ENCODE data around the gene ATP4A. TPM values are rescaled to one million over a fixed set of nuclear protein-coding genes. Genes with fewer than 3 reads are reported as not detected.

Gene ATP4A
- total and polyA plus RNA-seq, 7 donors, result not detected

DNA sequence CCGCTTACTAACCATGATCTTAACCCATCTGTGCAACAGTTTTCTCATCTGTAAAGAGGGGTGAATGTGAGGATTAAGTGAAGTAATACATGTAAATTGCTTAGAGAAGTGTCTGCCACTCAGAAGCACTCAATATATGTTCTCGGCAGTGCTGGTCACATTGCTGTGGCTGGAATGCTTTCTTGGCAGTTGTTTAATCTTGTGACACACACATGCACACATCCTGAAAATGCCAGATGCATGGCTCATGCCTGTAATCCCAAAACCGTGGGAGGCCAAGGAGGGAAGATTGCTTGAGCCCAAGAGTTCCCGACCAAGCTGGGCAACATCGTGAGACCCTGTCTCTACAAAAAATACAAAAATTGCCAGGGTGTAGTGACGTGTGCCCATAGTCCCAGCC, 45.1 kb downstream of the ATP4A start:
- DNase-seq (no peak), ATAC-seq (no peak)
- intact Hi-C loops (cut with DNase I), result no loop called here
- H3K9me3 ChIP-seq, result no peaks in the 10 kb centered on the region
- H3K27ac ChIP-seq, result no peak overlapping the region
- TF ChIP-seq, protein P1, sequence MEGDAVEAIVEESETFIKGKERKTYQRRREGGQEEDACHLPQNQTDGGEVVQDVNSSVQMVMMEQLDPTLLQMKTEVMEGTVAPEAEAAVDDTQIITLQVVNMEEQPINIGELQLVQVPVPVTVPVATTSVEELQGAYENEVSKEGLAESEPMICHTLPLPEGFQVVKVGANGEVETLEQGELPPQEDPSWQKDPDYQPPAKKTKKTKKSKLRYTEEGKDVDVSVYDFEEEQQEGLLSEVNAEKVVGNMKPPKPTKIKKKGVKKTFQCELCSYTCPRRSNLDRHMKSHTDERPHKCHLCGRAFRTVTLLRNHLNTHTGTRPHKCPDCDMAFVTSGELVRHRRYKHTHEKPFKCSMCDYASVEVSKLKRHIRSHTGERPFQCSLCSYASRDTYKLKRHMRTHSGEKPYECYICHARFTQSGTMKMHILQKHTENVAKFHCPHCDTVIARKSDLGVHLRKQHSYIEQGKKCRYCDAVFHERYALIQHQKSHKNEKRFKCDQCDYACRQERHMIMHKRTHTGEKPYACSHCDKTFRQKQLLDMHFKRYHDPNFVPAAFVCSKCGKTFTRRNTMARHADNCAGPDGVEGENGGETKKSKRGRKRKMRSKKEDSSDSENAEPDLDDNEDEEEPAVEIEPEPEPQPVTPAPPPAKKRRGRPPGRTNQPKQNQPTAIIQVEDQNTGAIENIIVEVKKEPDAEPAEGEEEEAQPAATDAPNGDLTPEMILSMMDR (IDR thresholded peaks at IDR 0.05), result no peak
- H3K27me3 ChIP-seq (ENCODE audit: insufficient read depth in 3 of 3, low read length in 2 of 3), result peaks cover 0 to 35% (median 15%) of the 10 kb centered on the region in 3 donors
- WGBS, 3 donors, result 28 to 46% (median 37%) methylated on average over 6 of the region's 6 CpGs
- H3K4me3 ChIP-seq, result no peak overlapping the region
- H3K4me1 ChIP-seq, result no peaks in the 10 kb centered on the region
- no peaks in the 10 kb centered on the region for H3K36me3 ChIP-seq (ENCODE audit: insufficient read depth in 1 of 2, low read depth in 1 of 2)

DNA sequence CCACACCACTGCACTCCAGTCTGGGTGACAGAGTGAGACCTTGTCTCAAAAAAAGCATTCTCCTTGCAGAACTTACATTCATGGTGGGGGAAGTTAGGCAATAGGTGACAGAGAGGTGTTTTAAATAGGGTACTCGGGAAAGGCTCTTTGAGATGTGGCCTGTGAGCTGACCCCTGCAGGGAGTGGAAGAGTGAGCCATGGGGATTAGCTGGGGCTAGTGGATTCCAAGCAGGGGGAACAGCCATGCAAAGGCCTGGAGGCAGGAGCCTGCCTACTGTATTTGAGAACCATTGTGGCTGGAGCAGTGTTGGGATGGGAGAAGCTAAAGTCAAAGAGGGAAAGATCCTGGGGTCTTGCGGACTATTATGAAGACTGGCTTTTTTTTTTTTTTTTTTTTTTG, 46.1 kb downstream of the ATP4A start:
- intact Hi-C loops (cut with DNase I), result no loop called here
- Histone ChIP-seq H3K4me3 (no peak overlapping the region), H3K4me1 (no peaks in the 10 kb centered on the region), H3K36me3 (ENCODE audit: insufficient read depth in 1 of 2, low read depth in 1 of 2) (no peaks in the 10 kb centered on the region), H3K27ac (no peak overlapping the region), H3K27me3 (ENCODE audit: insufficient read depth in 3 of 3, low read length in 2 of 3) (peaks cover 0 to 44% (median 22%) of the 10 kb centered on the region in 3 donors), H3K9me3 (no peaks in the 10 kb centered on the region)
- no peak for DNase-seq
- ATAC-seq, result no peak
- WGBS, 3 donors, result 76 to 96% (median 80%) methylated on average over 2 of the region's 2 CpGs
- TF ChIP-seq, protein P1 (IDR thresholded peaks at IDR 0.05), result no peak

DNA sequence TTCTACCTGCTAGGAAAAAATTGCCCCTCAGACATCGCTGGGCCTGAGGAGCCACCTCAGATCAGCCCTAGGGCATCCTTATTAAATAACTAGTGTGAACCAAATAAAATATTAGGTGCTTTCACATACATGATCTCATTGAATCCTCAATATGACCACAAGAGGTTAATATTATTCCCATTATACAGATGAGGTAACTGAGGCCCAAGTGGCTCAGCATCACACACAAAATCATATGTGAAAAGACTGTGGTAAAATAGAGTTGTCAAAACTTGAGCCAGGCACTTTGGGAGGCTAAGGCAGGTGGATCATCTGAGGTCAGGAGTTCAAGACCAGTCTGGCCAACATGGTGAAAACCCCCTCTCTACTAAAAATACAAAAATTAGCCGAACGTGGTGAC, 47.1 kb downstream of the ATP4A start:
- TF ChIP-seq, protein P1 (IDR thresholded peaks at IDR 0.05), result no peak
- ATAC-seq (no peak), DNase-seq (no peak)
- intact Hi-C loops (cut with DNase I), result no loop called here
- H3K36me3 ChIP-seq (ENCODE audit: insufficient read depth in 1 of 2, low read depth in 1 of 2), result no peaks in the 10 kb centered on the region
- peaks cover 0 to 55% (median 26%) of the 10 kb centered on the region in 3 donors for H3K27me3 ChIP-seq (ENCODE audit: insufficient read depth in 3 of 3, low read length in 2 of 3)
- no peaks in the 10 kb centered on the region for H3K9me3 ChIP-seq
- 83 to 96% (median 88%) methylated on average over 3 of the region's 3 CpGs for WGBS, 3 donors
- H3K27ac ChIP-seq, result no peak overlapping the region
- H3K4me1 ChIP-seq, result no peaks in the 10 kb centered on the region
- no peak overlapping the region for H3K4me3 ChIP-seq

DNA sequence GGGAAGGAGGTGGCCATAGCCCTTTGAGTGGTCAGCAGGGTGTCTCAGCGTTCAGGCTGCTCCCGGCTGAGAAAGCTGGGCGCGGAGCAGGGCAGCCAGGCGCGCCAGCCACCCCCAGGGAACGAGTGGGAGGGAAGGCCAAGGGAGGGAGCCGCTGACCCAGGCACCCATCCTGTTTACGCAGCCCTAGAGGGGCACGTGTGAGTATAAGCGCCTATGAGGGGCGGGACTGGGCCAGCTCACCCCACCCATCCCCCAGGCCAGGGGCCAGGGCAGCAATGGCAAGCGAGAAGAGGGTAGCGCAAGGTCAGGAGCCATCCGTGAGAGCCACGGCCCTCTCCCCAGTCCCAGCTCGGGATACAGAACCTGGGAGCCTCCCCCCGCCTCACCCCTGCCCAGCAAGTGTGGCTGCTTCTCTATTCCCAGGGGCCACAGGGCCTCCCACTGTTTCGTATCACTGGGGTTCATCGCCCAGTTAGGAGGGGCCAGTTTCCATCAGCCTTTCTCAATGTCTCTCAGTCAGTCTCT, 49.1 kb downstream of the ATP4A start:
- intact Hi-C loops (cut with DNase I), result no loop called here
- no peaks in the 10 kb centered on the region for H3K36me3 ChIP-seq (ENCODE audit: insufficient read depth in 1 of 2, low read depth in 1 of 2)
- 18 to 21% (median 21%) methylated on average over 16 to 20 of the region's 20 CpGs for WGBS, 3 donors
- H3K27me3 ChIP-seq (ENCODE audit: insufficient read depth in 3 of 3, low read length in 2 of 3), result peaks cover 0 to 71% (median 31%) of the 10 kb centered on the region in 3 donors
- DNase-seq (no peak), ATAC-seq (no peak)
- no peak overlapping the region for H3K27ac ChIP-seq
- TF ChIP-seq, protein P1 (IDR thresholded peaks at IDR 0.05), result no peak
- peaks cover 4% of the 10 kb centered on the region for H3K4me1 ChIP-seq
- H3K4me3 ChIP-seq, result no peak overlapping the region
- H3K9me3 ChIP-seq, result no peaks in the 10 kb centered on the region
